ENCODE data around the gene KBTBD3. TPM values are rescaled to one million over a fixed set of nuclear protein-coding genes. Genes with fewer than 3 reads are reported as not detected.
"Not testable (repeated sequence)": the region's sequence is repeated elsewhere in the genome, so short reads cannot be mapped to it uniquely, and the experiment has no call there.

KBTBD3 gene
- polyA plus RNA-seq, 1 experiment = 7.3 TPM

- no peak for DNase-seq (ENCODE audit: low read depth, low spot score)
- Histone ChIP-seq H3K27me3 (ENCODE audit: control insufficient read depth, insufficient read depth, low read length) (no peaks in the 10 kb centered on the region), H3K27ac (ENCODE audit: low read depth, low read length) (no peak overlapping the region), H3K4me3 (ENCODE audit: low read depth, low read length) (no peak overlapping the region), H3K9me3 (ENCODE audit: control insufficient read depth, insufficient read depth, low read length) (no peaks in the 10 kb centered on the region)
- no peak for TF ChIP-seq CTCF (IDR thresholded peaks at IDR 0.05; ENCODE audit: low read depth, low read length)
- CTCF ChIA-PET = no interaction called here
- POLR2A ChIA-PET = no interaction called here
These were observed 14.9 kb downstream of the KBTBD3 start for GRCh38 chr11:106061954-106062949.

- no peak overlapping the region for H3K27ac ChIP-seq (ENCODE audit: low read depth, low read length)
- TF ChIP-seq CTCF (IDR thresholded peaks at IDR 0.05; ENCODE audit: low read depth, low read length) = no peak
- POLR2A ChIA-PET = no interaction called here
- H3K9me3 ChIP-seq (ENCODE audit: control insufficient read depth, insufficient read depth, low read length) = no peaks in the 10 kb centered on the region
- no peaks in the 10 kb centered on the region for H3K27me3 ChIP-seq (ENCODE audit: control insufficient read depth, insufficient read depth, low read length)
- CTCF ChIA-PET = no interaction called here
- no peak overlapping the region for H3K4me3 ChIP-seq (ENCODE audit: low read depth, low read length)
- no peak for DNase-seq (ENCODE audit: low read depth, low spot score)
These were observed 15.8 kb downstream of the KBTBD3 start for GRCh38 chr11:106061249-106061784.

- no peak for TF ChIP-seq CTCF (IDR thresholded peaks at IDR 0.05; ENCODE audit: low read depth, low read length)
- Histone ChIP-seq H3K27me3 (ENCODE audit: control insufficient read depth, insufficient read depth, low read length) (no peaks in the 10 kb centered on the region), H3K4me3 (ENCODE audit: low read depth, low read length) (no peak overlapping the region), H3K9me3 (ENCODE audit: control insufficient read depth, insufficient read depth, low read length) (no peaks in the 10 kb centered on the region), H3K27ac (ENCODE audit: low read depth, low read length) (no peak overlapping the region)
- CTCF ChIA-PET = interaction anchor here (0.7 kb wide), 1 partner anchor 566 kb away, joined by 3 read pairs; no protein-coding TSS in a partner anchor
- DNase-seq (ENCODE audit: low read depth, low spot score) = no peak
- POLR2A ChIA-PET = no interaction called here
These were observed 17.5 kb downstream of the KBTBD3 start for GRCh38 chr11:106059617-106060016.

- H3K9me3 ChIP-seq (ENCODE audit: control insufficient read depth, insufficient read depth, low read length); DNase-seq (ENCODE audit: low read depth, low spot score); H3K27me3 ChIP-seq (ENCODE audit: control insufficient read depth, insufficient read depth, low read length); H3K4me3 ChIP-seq (ENCODE audit: low read depth, low read length); POLR2A ChIA-PET; CTCF ChIA-PET; H3K27ac ChIP-seq (ENCODE audit: low read depth, low read length): not testable (repeated sequence)
These were observed 18.8 kb downstream of the KBTBD3 start for GRCh38 chr11:106058377-106058776.

- DNase-seq (ENCODE audit: low read depth, low spot score) = no peak
- H3K4me3 ChIP-seq (ENCODE audit: low read depth, low read length) = no peak overlapping the region
- TF ChIP-seq CTCF (IDR thresholded peaks at IDR 0.05; ENCODE audit: low read depth, low read length) = no peak
- ChIA-PET POLR2A (no interaction called here), CTCF (no interaction called here)
- H3K27ac ChIP-seq (ENCODE audit: low read depth, low read length) = no peak overlapping the region
- H3K27me3 ChIP-seq (ENCODE audit: control insufficient read depth, insufficient read depth, low read length) = no peaks in the 10 kb centered on the region
- H3K9me3 ChIP-seq (ENCODE audit: control insufficient read depth, insufficient read depth, low read length) = no peaks in the 10 kb centered on the region
These were observed 26.0 kb downstream of the KBTBD3 start for GRCh38 chr11:106051103-106051502.
